ENCODE measurements around the gene GGCT. TPM values are rescaled to one million over a fixed set of nuclear protein-coding genes. Genes with fewer than 3 reads are reported as not detected.
A peak's percentile ranks its signal among the peaks of the same experiment; 100 is the strongest.
"Not testable (repeated sequence)": the region's sequence is repeated elsewhere in the genome, so short reads cannot be mapped to it uniquely, and the experiment has no call there.

GGCT gene
- total RNA-seq, 2 donors from 2014 or later: 35.5 to 68.3 TPM

GRCh38 chr7:30509171-30509857 lies 4.7 kb upstream of the GGCT start:
- not testable (repeated sequence) for H3K9me3 Mint-ChIP-seq, H3K4me3 Mint-ChIP-seq

GRCh38 chr7:30507346-30507900 lies 2.8 kb upstream of the GGCT start:
- Mint-ChIP-seq H3K4me1 (peaks cover 16% of the 10 kb centered on the region), H3K36me3 (ENCODE audit: low read depth) (peaks cover 10% of the 10 kb centered on the region)
- H3K27ac Mint-ChIP-seq; H3K4me3 Mint-ChIP-seq; H3K9me3 Mint-ChIP-seq; H3K27me3 Mint-ChIP-seq; ATAC-seq (replicated peaks): not testable (repeated sequence)

More at GRCh38 chr7:30509171-30509857, 4.7 kb upstream of the GGCT start:
- H3K36me3 Mint-ChIP-seq (ENCODE audit: low read depth); H3K27me3 Mint-ChIP-seq; ATAC-seq (replicated peaks); H3K4me1 Mint-ChIP-seq; H3K27ac Mint-ChIP-seq: not testable (repeated sequence)

GRCh38 chr7:30505174-30505697 lies 607 bp upstream of the GGCT start:
- Mint-ChIP-seq H3K27ac (peak overlapping the region; percentile 80), H3K27me3 (no peaks in the 10 kb centered on the region), H3K36me3 (ENCODE audit: low read depth) (peaks cover 32% of the 10 kb centered on the region), H3K4me3 (peak overlapping the region; percentile 82), H3K4me1 (peaks cover 24% of the 10 kb centered on the region), H3K9me3 (no peaks in the 10 kb centered on the region)
- ATAC-seq (replicated peaks): no peak

- ATAC-seq (replicated peaks): no peak
- H3K4me1 Mint-ChIP-seq: peaks cover 24% of the 10 kb centered on the region
- H3K27me3 Mint-ChIP-seq: no peaks in the 10 kb centered on the region
- H3K4me3 Mint-ChIP-seq: peak overlapping the region; percentile 82
- no peaks in the 10 kb centered on the region for H3K9me3 Mint-ChIP-seq
- H3K27ac Mint-ChIP-seq: peak overlapping the region; percentile 80
- H3K36me3 Mint-ChIP-seq (ENCODE audit: low read depth): peaks cover 49% of the 10 kb centered on the region
Observed at GRCh38 chr7:30503274-30504212, 1.1 kb downstream of the GGCT start.

- no peaks in the 10 kb centered on the region for H3K9me3 Mint-ChIP-seq
- H3K27ac Mint-ChIP-seq: peak overlapping the region; percentile 80
- ATAC-seq (replicated peaks): no peak
- H3K4me1 Mint-ChIP-seq: peaks cover 24% of the 10 kb centered on the region
- H3K36me3 Mint-ChIP-seq (ENCODE audit: low read depth): peaks cover 56% of the 10 kb centered on the region
- H3K4me3 Mint-ChIP-seq: peak overlapping the region; percentile 82
- no peaks in the 10 kb centered on the region for H3K27me3 Mint-ChIP-seq
Observed at GRCh38 chr7:30502470-30503251, 2.0 kb downstream of the GGCT start.

GRCh38 chr7:30501264-30501663 lies 3.4 kb downstream of the GGCT start:
- ATAC-seq (replicated peaks): no peak
- Mint-ChIP-seq H3K36me3 (ENCODE audit: low read depth) (peaks cover 70% of the 10 kb centered on the region), H3K4me1 (peaks cover 24% of the 10 kb centered on the region), H3K27ac (no peak overlapping the region), H3K4me3 (no peak overlapping the region), H3K9me3 (no peaks in the 10 kb centered on the region), H3K27me3 (no peaks in the 10 kb centered on the region)

GRCh38 chr7:30493228-30493627 lies 11.4 kb downstream of the GGCT start:
- ATAC-seq (replicated peaks): no peak
- Mint-ChIP-seq H3K36me3 (ENCODE audit: low read depth) (peaks cover 33% of the 10 kb centered on the region), H3K4me3 (no peak overlapping the region), H3K27ac (no peak overlapping the region), H3K4me1 (no peaks in the 10 kb centered on the region), H3K27me3 (no peaks in the 10 kb centered on the region), H3K9me3 (peaks cover 15% of the 10 kb centered on the region)

GRCh38 chr7:30491417-30491816 lies 13.2 kb downstream of the GGCT start:
- no peak for ATAC-seq (replicated peaks)
- Mint-ChIP-seq H3K36me3 (ENCODE audit: low read depth) (peaks cover 16% of the 10 kb centered on the region), H3K4me1 (no peaks in the 10 kb centered on the region), H3K27ac (no peak overlapping the region), H3K9me3 (peaks cover 15% of the 10 kb centered on the region), H3K27me3 (no peaks in the 10 kb centered on the region), H3K4me3 (no peak overlapping the region)

- H3K9me3 Mint-ChIP-seq: peaks cover 10% of the 10 kb centered on the region
- no peaks in the 10 kb centered on the region for H3K4me1 Mint-ChIP-seq
- ATAC-seq (replicated peaks): no peak
- H3K27me3 Mint-ChIP-seq: no peaks in the 10 kb centered on the region
- no peaks in the 10 kb centered on the region for H3K36me3 Mint-ChIP-seq (ENCODE audit: low read depth)
- H3K27ac Mint-ChIP-seq: no peak overlapping the region
- no peak overlapping the region for H3K4me3 Mint-ChIP-seq
Observed at GRCh38 chr7:30487371-30487770, 17.3 kb downstream of the GGCT start.

- Mint-ChIP-seq H3K9me3 (no peaks in the 10 kb centered on the region), H3K36me3 (ENCODE audit: low read depth) (no peaks in the 10 kb centered on the region), H3K4me1 (no peaks in the 10 kb centered on the region), H3K27me3 (no peaks in the 10 kb centered on the region), H3K27ac (no peak overlapping the region), H3K4me3 (no peak overlapping the region)
- no peak for ATAC-seq (replicated peaks)
Observed at GRCh38 chr7:30485667-30486066, 19.0 kb downstream of the GGCT start.

- not testable (repeated sequence) for H3K27me3 Mint-ChIP-seq; ATAC-seq (replicated peaks); H3K4me3 Mint-ChIP-seq; H3K27ac Mint-ChIP-seq; H3K36me3 Mint-ChIP-seq (ENCODE audit: low read depth); H3K9me3 Mint-ChIP-seq
- H3K4me1 Mint-ChIP-seq: peaks cover 12% of the 10 kb centered on the region
Observed at GRCh38 chr7:30481416-30481815, 23.2 kb downstream of the GGCT start.

- peak; percentile 39 for ATAC-seq (replicated peaks)
- Mint-ChIP-seq H3K27ac (no peak overlapping the region), H3K4me3 (peak overlapping the region; percentile 86), H3K36me3 (ENCODE audit: low read depth) (no peaks in the 10 kb centered on the region), H3K4me1 (peaks cover 28% of the 10 kb centered on the region), H3K27me3 (no peaks in the 10 kb centered on the region), H3K9me3 (no peaks in the 10 kb centered on the region)
Observed at GRCh38 chr7:30479202-30480120, 25.2 kb downstream of the GGCT start.

Data from activated T-helper 17 cell treated with anti-CD3 and anti-CD28 coated beads, Interleukin-2, amount 50 U/mL, for 72 hours (primary cell).